ENCODE measurements around the gene HMGB1. TPM values are rescaled to one million over a fixed set of nuclear protein-coding genes. Genes with fewer than 3 reads are reported as not detected.
A peak's percentile ranks its signal among the peaks of the same experiment; 100 is the strongest.

HMGB1 gene
- polyA plus RNA-seq (2012; ENCODE audit: insufficient read depth, insufficient read length): 1,538 TPM

- peak within 1 kb of the TSS; percentile 66 for H3K4me3 ChIP-seq (ENCODE audit: low read length)
- DNase-seq (ENCODE audit: low read depth, low spot score): peak; percentile 99
These were observed at the start of gene HMGB1 for GRCh38 chr13:30465593-30466357. HMGB1 (minus strand) TSS chr13:30465936; CDS start chr13:30463680, 2,256 bp downstream.

DNA sequence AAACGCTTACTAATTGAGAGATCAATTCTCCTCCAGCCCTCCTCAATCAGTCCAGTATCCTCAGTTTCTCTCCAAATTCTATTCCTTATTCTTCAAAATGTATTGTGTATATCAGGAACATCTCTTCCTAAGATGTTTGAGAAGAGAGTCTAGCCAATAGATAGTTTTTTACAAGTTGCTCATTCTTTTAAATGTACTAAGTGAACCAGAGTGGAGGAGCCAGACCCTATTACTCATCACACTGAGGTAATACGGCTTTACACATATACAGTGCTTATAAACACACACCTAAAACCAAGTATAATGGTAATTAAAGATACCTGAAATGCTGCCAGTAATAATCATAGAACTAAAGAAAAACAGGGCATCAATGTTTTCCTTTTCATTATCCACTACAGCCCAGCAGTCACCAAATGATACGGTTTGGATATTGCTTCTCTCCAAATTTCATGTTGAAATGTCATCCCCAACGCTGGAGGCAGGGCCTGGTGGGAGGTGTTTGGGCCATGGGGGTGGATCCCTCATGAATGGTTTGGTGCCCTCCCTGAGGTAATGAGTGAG lies 45.2 kb upstream of the HMGB1 start:
- H3K4me3 ChIP-seq (ENCODE audit: low read length): no peak overlapping the region
- no peak for DNase-seq (ENCODE audit: low read depth, low spot score)

GRCh38 chr13:30510091-30510490 lies 44.4 kb upstream of the HMGB1 start:
- H3K4me3 ChIP-seq (ENCODE audit: low read length): no peak overlapping the region
- DNase-seq (ENCODE audit: low read depth, low spot score): no peak

DNA sequence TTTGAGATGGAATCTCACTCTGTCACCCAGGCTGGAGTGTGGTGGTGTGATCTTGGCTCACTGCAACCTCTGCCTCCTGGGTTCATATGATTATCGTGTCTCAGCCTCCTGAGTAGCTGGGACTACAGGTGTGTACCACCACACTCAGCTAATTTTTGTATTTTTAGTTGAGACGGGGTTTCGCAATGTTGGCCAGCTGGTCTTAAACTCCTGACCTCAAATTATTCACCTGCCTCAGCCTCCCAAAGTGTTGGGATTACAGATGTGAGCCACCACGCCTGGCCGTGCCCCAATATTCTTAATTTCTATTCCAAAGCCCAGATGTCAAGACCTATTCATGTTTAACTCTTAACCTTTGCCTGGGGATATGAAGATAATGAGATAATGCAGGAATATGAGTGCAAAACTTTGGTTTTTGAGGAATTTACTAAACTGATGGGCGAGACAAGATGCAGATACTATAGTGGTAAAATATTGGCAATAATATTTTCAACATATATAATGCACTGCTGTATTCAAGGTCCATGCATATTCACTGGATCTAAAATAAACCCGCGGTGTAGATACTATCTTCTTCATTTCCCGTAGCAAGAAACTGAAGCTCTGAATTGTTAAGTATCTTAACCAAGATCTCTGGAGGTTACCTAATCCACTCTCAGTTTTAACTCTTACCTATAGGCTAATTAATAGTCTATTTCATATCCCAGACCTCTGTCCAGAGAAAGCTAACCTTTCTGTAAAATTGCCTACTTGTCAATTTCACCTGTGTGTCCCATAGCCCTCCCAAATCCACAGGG lies 43.7 kb upstream of the HMGB1 start:
- DNase-seq (ENCODE audit: low read depth, low spot score): no peak
- no peak overlapping the region for H3K4me3 ChIP-seq (ENCODE audit: low read length)

DNA sequence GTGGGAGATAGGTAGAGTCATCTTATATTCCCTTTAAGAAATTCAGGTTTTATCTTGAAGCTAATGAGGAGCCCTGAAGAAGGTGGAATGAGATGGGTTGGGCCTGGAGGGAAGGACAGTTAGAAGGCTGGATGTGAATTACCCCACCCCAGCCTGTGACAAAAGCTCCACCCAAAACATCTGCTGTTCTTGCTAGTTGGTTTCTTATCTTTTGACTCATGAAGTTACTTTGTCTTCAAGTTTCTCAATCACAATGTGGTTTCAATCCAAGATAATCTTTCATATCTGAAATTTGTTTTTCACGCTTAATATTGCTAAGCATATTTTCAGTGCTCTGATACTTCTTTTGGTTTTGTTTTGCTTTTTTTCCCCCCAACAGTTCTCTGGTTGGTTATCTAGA lies 38.3 kb upstream of the HMGB1 start:
- peak; percentile 79 for DNase-seq (ENCODE audit: low read depth, low spot score)
- no peak overlapping the region for H3K4me3 ChIP-seq (ENCODE audit: low read length)

GRCh38 chr13:30502237-30502636 lies 36.5 kb upstream of the HMGB1 start:
- H3K4me3 ChIP-seq (ENCODE audit: low read length): no peak overlapping the region

DNA sequence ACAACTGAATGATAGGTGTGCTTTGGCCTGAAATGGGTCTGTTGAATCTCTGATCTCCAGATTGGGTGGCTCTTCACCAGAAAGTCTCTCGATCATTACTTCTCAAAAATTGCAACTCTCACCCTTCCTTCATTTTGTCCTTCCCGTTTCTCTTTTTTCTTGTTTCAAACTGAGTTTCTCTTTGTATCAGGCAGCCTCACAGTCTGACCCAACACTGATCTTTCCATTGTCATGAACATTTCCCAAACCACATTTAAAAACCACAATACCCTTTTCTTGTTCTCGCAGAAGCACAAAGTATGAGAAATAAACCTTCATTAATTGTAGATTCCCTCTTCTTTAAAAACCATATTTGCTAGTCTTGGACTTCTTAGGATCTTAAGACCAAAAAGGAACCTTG lies 33.6 kb upstream of the HMGB1 start:
- no peak overlapping the region for H3K4me3 ChIP-seq (ENCODE audit: low read length)
- no peak for DNase-seq (ENCODE audit: low read depth, low spot score)

More at GRCh38 chr13:30502237-30502636, 36.5 kb upstream of the HMGB1 start:
- DNase-seq (ENCODE audit: low read depth, low spot score): no peak

GRCh38 chr13:30496147-30496546 lies 30.4 kb upstream of the HMGB1 start:
- DNase-seq (ENCODE audit: low read depth, low spot score): no peak
- H3K4me3 ChIP-seq (ENCODE audit: low read length): no peak overlapping the region

- no peak for DNase-seq (ENCODE audit: low read depth, low spot score)
- no peak overlapping the region for H3K4me3 ChIP-seq (ENCODE audit: low read length)
These were observed 30.0 kb upstream of the HMGB1 start for GRCh38 chr13:30495746-30496145.

- no peak overlapping the region for H3K4me3 ChIP-seq (ENCODE audit: low read length)
- DNase-seq (ENCODE audit: low read depth, low spot score): no peak
These were observed 28.1 kb upstream of the HMGB1 start for GRCh38 chr13:30493658-30494381.

GRCh38 chr13:30487075-30487470 lies 21.3 kb upstream of the HMGB1 start:
- H3K4me3 ChIP-seq (ENCODE audit: low read length): no peak overlapping the region
- no peak for DNase-seq (ENCODE audit: low read depth, low spot score)

DNA sequence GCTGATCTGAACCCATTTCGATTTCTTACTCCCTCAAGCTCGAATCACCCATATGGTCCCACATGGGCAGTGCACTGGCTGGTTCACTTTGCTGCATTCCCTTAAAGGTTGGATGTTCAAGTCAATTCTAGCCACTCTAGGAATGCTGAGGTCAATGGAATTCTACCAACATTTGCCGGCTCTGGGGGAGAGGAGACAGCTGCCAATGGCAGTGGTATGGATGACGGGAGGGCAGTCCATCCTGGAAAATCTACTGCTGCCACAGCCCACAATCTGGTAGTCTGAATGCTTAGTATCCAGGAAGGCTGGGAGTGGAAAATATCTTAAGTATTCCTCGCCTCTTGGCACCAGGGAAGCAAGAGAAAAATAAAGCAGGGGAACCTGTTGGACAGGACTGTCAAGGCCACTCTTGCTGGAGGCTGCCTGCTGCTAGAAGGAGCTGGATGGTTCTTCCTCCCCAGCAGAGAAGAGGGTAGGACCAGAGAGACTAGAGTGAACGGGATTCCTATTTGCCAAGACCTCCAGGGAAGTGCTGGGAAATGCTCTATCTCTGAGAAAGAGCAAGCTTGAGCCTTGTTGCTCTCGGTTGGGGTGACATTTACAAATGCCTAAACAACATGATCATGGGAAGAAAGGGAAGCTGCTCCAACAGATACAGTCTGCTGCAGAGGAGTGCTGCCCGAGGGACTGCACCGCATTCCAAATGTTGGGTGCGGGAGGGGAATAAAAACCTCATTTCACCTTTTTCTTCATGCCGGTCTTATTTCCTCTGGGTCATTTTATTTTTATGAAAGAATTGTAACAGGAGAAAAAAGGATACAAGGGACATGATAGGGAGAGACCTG lies 20.7 kb upstream of the HMGB1 start:
- DNase-seq (ENCODE audit: low read depth, low spot score): no peak
- no peak overlapping the region for H3K4me3 ChIP-seq (ENCODE audit: low read length)

- no peak overlapping the region for H3K4me3 ChIP-seq (ENCODE audit: low read length)
- DNase-seq (ENCODE audit: low read depth, low spot score): no peak
These were observed 15.6 kb upstream of the HMGB1 start for GRCh38 chr13:30481241-30481760.

- no peak overlapping the region for H3K4me3 ChIP-seq (ENCODE audit: low read length)
- no peak for DNase-seq (ENCODE audit: low read depth, low spot score)
These were observed 14.7 kb upstream of the HMGB1 start for GRCh38 chr13:30480292-30480950.

GRCh38 chr13:30479883-30480219 lies 14.1 kb upstream of the HMGB1 start:
- H3K4me3 ChIP-seq (ENCODE audit: low read length): no peak overlapping the region
- no peak for DNase-seq (ENCODE audit: low read depth, low spot score)

- no peak for DNase-seq (ENCODE audit: low read depth, low spot score)
- H3K4me3 ChIP-seq (ENCODE audit: low read length): no peak overlapping the region
These were observed 13.6 kb upstream of the HMGB1 start for GRCh38 chr13:30479154-30479882.
